Choroid plexus epithelial cell (primary cell): ENCODE measurements around the gene SSBP1.
"Not testable (repeated sequence)": the region's sequence is repeated elsewhere in the genome, so short reads cannot be mapped to it uniquely, and the experiment has no call there.

Source experiments
- DNase-seq: peaks from one replicate; pipeline ENCODE4 v3.0.0-alpha.2; 2010; ENCODE audit warnings: low read depth
- H3K4me3 ChIP-seq: 2 replicates; pipeline ENCODE4 v1.5.1; 2011; ENCODE audit warnings: low read depth, mild to moderate bottlenecking, control low read depth, low read length, moderate library complexity
- TF ChIP-seq, protein P1 (sequence below): conservative IDR thresholded peaks from 2 replicates; pipeline ENCODE4 v1.5.1; 2011; ENCODE audit warnings: low read depth, mild to moderate bottlenecking, control low read depth, inconsistent platforms, low read length, moderate library complexity

Gene SSBP1

DNA sequence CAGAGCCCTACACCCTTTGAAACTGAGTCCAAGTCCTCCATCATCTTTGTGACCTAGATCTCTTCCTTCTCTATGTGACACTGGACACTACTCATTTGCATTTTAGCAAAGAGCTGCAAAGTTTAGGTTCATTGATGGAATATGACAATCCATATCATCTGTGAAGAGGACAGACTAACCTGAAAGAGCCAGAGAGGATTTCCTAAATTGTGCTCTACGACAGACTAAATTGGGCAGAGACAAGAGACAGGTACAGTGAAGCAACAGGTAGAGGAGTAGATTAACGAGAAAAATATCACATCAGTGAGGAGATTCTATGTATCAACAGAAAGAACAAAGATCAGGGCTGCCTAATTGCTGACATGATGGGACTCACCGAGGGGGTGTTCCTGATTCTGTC lies 25.6 kb downstream of the SSBP1 start, which contains the start of gene TAS2R3:
Gene TAS2R3 (plus strand): TSS at position 301 of the 400 bp plus-strand sequence. CDS start 62 bp downstream, at position 363.
- TF ChIP-seq, protein P1, sequence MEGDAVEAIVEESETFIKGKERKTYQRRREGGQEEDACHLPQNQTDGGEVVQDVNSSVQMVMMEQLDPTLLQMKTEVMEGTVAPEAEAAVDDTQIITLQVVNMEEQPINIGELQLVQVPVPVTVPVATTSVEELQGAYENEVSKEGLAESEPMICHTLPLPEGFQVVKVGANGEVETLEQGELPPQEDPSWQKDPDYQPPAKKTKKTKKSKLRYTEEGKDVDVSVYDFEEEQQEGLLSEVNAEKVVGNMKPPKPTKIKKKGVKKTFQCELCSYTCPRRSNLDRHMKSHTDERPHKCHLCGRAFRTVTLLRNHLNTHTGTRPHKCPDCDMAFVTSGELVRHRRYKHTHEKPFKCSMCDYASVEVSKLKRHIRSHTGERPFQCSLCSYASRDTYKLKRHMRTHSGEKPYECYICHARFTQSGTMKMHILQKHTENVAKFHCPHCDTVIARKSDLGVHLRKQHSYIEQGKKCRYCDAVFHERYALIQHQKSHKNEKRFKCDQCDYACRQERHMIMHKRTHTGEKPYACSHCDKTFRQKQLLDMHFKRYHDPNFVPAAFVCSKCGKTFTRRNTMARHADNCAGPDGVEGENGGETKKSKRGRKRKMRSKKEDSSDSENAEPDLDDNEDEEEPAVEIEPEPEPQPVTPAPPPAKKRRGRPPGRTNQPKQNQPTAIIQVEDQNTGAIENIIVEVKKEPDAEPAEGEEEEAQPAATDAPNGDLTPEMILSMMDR, result no peak
- no peak for DNase-seq

DNA sequence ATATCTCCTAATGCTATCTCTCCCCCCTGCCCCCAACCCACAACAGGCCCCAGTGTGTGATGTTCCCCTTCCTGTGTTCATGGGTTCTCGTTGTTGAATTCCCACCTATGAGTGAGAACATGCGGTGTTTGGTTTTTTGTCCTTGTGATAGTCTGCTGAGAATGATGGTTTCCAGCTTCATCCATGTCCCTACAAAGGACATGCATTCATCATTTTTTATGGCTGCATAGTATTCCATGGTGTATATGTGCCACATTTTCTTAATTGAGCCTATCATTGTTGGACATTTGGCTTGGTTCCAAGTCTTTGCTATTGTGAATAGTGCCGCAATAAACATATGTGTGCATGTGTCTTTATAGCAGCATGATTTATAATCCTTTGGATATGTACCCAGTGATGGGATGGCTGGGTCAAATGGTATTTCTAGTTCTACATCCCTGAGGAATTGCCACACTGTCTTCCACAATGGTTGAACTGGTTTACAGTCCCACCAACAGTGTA lies 32.0 kb downstream of the SSBP1 start:
- H3K4me3 ChIP-seq, DNase-seq: not testable (repeated sequence)

More for the DNA sequence above, 25.6 kb downstream of the SSBP1 start, which contains the start of gene TAS2R3:
- H3K4me3 ChIP-seq, result no peak within 1 kb of the TSS

DNA sequence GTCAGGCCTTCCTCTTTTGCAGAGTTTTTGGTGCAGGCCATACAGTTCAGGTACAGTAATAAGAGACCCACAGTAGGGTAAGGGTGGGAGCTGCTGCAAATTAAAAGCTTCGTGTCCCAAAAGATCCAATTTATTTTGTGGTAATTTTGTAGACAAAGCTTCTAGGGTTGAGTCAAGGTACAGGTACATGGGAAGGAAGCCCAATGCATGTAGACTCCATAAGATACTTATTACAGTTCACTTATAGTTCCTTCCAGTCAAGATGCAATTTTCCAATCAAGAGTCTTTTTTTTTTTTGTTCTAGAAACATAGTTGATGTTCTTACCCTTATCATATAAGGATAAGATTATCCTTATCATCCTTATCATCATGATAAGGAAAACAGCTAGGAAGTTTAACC lies 38.2 kb downstream of the SSBP1 start, which contains the start of gene TAS2R4:
Gene TAS2R4 (plus strand): TSS at position 301 of the 400 bp plus-strand sequence. CDS start 1,815 bp downstream, outside the sequence.
- TF ChIP-seq, protein P1, result no peak

DNA sequence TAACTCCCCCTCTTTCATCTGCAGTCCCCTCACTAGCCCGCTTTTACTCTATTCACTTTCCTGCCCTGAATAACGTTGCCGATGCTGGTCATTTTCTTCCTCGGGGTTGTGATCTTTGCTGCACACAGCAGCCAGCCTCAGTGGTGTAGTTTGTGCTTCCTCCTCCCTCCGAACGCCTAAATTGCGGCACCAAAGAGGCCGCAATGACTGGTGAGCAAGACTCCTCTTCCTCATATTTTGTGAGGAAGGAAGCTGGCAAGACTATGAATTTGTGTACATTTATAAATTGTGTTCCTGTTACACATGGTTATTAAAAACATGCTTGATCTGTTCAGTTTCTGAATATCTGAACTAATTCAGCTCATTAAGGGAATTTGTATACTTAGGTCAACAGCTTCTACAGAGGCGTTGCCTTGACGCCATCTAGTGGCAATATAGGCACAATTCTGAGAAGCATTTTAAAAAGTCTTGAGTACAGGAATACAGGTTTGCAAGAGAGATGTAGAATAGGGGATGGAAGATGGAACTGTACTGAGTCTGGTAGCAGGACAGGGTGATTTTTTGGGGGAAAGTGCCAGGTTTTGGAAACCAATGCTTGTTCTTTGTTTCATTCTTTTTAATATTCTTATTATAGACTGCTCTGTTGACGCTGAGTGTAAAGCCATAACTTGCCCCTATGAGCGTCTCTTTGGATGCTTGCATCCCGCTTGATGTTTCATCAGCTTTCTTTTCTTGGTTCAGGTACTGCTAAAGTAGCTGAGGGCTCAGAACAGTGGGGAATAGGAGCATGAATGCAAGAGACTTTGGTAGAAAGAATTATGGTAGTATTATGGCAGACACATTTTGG lies 47.8 kb downstream of the SSBP1 start:
- no peak overlapping the region for H3K4me3 ChIP-seq
- TF ChIP-seq, protein P1, result peak; percentile 81
- DNase-seq, result peak; percentile 78

More for the DNA sequence above, 38.2 kb downstream of the SSBP1 start, which contains the start of gene TAS2R4:
- DNase-seq, result no peak
- H3K4me3 ChIP-seq, result no peak within 1 kb of the TSS

DNA sequence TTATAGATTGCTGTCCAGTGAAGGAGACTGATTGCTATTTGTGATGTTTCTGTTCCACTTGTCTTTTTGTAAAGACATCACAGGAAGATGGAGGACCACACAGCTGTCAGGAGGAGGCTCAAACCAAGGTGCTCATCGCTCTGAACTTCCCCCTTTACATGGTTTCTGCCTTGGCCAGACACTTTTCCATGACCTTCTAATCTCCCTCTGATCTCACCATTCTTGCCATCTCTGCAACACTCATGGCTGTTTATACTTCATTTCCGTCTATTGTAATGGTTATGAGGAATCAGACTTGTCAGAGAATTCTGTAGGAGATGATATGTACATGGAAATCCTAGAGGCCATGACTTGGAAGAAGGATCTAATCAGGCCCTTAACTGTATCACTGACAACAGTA lies 50.1 kb downstream of the SSBP1 start:
- TF ChIP-seq, protein P1, result no peak
- DNase-seq, result no peak
- no peak overlapping the region for H3K4me3 ChIP-seq

DNA sequence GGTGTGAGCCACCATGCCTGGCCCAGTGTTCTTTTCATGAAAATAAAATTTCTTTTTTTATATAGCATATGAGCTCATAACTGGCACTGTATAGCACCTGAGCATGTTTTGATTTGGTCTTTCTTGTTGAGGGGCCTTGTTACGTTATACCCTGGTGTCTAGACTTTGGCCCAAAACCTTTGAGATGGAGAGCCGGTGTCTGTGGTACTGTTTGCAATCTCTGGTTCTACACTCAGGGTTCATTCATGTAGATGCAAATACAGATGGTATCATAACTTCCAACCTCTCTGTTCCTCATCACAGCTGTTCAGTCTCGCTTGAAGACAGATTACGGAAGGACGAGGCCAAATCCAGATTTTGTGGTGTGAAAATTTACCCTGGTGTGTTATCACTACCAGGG lies 51.8 kb downstream of the SSBP1 start, which contains the start of gene TAS2R5:
Gene TAS2R5 (plus strand): TSS at position 301 of the 400 bp plus-strand sequence. CDS start 145 bp downstream, outside the sequence.
- DNase-seq, result no peak
- no peak within 1 kb of the TSS for H3K4me3 ChIP-seq
- TF ChIP-seq, protein P1, result no peak

DNA sequence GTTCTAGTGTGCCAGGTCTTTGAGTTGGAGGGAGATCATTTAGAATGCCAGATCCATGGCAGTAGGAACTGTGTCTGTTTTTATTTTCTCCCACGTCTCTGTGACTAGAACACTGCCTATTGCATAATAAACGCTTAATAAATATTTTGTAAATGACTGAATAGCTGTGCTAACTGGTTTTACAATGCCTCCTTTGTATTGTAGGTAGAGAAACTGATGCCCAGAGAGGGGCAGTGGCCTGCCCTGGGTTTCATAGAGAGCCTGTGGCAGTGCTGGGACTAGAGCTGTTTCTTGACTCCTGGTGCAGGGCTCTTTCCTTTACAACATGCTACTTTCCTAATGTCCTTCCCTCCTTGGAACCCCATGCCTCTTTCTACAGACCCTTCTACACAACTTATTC lies 54.4 kb downstream of the SSBP1 start:
- TF ChIP-seq, protein P1, result no peak
- DNase-seq, result no peak
- no peak overlapping the region for H3K4me3 ChIP-seq
